ENCODE measurements around the gene SRL.
"Not testable (repeated sequence)": the region's sequence is repeated elsewhere in the genome, so short reads cannot be mapped to it uniquely, and the experiment has no call there.

Gene SRL

GRCh38 chr16:4156503-4156902, 85.4 kb downstream of the SRL start:
- DNase-seq = not testable (repeated sequence)

DNA sequence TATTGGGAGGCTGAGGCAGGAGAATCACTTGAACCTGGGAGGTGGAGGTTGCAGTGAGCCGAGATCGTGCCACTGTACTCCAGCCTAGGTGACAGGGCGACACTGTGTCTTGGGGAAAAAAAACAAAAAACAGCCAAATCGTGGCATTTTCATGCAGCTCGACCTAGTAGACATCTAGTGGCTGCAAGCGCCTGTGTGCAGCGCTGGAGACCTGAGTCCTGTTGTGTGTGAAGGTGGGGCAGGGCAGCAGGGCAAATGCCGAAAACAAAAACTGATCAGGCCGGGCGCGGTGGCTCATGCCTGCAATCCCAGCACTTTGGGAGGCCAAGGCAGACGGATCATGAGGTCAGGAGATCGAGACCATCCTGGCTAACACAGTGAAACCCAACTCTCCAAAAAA, 88.5 kb downstream of the SRL start:
- DNase-seq = not testable (repeated sequence)

- DNase-seq = no peak
These were observed 89.6 kb downstream of the SRL start for GRCh38 chr16:4152267-4152666.

GRCh38 chr16:4147236-4147635, 94.6 kb downstream of the SRL start:
- DNase-seq = no peak

GRCh38 chr16:4142268-4142667, 99.6 kb downstream of the SRL start:
- no peak for DNase-seq

- no peak for DNase-seq
These were observed 100.3 kb downstream of the SRL start for GRCh38 chr16:4141604-4142003.

DNA sequence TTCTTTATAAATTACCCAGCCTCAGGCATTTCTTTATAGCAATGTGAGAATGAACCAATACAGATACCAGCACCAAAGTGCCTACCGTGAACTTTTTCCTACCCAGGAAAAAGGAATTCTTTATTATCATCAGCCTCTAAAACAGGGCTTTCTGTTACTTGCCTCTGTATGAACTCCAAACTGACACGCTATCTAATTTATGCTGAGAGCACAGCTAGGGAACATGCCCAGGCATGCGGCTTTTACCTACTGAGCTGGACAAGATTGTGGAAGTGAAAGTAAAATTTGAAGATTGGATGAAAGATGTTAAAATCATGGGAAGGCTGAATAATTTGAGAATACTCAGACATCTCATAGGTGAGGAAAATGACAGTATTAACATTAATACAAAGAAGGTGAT, 101.2 kb downstream of the SRL start:
- DNase-seq = no peak

- no peak for DNase-seq
These were observed 101.9 kb downstream of the SRL start for GRCh38 chr16:4139968-4140367.

All from kidney glomerular epithelial cell (primary cell).